Skeletal muscle tissue (tissue), 4 donors: ENCODE data around the gene UBE2V1. TPM values are rescaled to one million over a fixed set of nuclear protein-coding genes. Genes with fewer than 3 reads are reported as not detected.
A peak's percentile ranks its signal among the peaks of the same experiment; 100 is the strongest.

Experiments
- H3K27ac ChIP-seq: one replicate; pipeline ENCODE4 v1.7.0; 2013; ENCODE audit warnings: mild to moderate bottlenecking, low read depth, low read length, inconsistent platforms
- H3K27me3 ChIP-seq, 3 donors: one replicate each; pipeline ENCODE4 v1.7.0; 2013; ENCODE audit warnings: low read length in 3 of 3; ENCODE audit not compliant: control insufficient read depth in 3 of 3, insufficient read depth in 3 of 3
- H3K36me3 ChIP-seq, 3 donors: one replicate each; pipeline ENCODE4 v1.7.0; 2013; ENCODE audit warnings: low read length in 3 of 3; ENCODE audit not compliant: control insufficient read depth in 3 of 3, insufficient read depth in 3 of 3
- H3K4me1 ChIP-seq, 3 donors: one replicate each; pipeline ENCODE4 v1.7.0; 2013; ENCODE audit warnings: low read length in 3 of 3, mild to moderate bottlenecking in 3 of 3; ENCODE audit not compliant: control insufficient read depth in 3 of 3, insufficient read depth in 3 of 3
- H3K4me3 ChIP-seq, 3 donors: one replicate each; pipeline ENCODE4 v1.7.0; 2013; ENCODE audit warnings: low read length in 3 of 3
- H3K9ac ChIP-seq, 3 donors: one replicate each; pipeline ENCODE4 v1.7.0; 2013; ENCODE audit warnings: low read length in 3 of 3, mild to moderate bottlenecking in 3 of 3, moderate library complexity in 2 of 3, low read depth in 1 of 3
- H3K9me3 ChIP-seq, 3 donors: one replicate each; pipeline ENCODE4 v1.7.0; 2013; ENCODE audit warnings: low read length in 3 of 3; ENCODE audit not compliant: control insufficient read depth in 3 of 3
- total RNA-seq: library from RNA; depleted of rRNA; stranded (reverse); fragments of >200 nt; gene quantifications from one replicate; pipeline ENCODE4 v1.2.3, GENCODE V29; 2014
- donor health status: Osteomylitis.

Gene UBE2V1
- total RNA-seq, 1 donor from 2014 or later = 36.5 TPM

DNA sequence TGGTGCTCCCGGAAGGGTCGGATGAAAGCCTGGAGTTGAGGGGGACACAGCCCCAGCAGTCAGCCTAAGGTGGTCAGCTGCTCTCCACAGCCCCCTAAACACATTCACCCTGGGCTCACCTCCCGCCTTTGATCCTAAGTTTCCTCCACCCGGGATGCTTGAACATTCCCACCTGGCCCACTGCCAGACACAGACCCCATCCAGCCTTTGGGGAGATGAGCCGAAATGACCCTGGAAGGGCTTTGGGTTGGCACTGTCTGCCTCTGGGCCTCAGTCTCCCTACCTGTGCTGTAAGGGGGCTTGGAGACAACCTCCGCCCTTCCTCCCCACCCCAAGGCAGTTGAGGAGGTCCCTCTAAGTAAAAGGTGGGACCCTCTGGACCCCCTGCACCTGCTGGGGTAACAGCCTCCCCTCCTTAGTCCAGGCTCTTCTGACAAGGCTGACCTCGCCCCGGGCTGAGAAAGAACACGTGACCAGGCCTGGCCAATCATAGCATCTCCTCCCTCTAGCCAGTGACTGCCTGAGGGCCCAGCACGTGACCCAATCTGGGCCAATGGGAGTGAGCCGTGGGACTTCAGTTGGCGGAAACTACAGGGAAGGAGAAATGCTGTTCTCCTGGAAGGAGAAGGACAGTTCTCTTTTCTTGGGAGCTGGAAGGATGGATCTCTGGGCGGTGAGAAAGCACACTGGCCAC lies 16.9 kb upstream of the UBE2V1 start:
- no peaks in the 10 kb centered on the region for H3K9me3 ChIP-seq
- H3K27ac ChIP-seq = no peak overlapping the region
- H3K4me1 ChIP-seq = peaks cover 72 to 83% (median 72%) of the 10 kb centered on the region in 3 donors
- peaks cover 25 to 35% (median 35%) of the 10 kb centered on the region in 3 donors for H3K36me3 ChIP-seq
- H3K4me3 ChIP-seq = no peak overlapping the region
- no peaks in the 10 kb centered on the region for H3K27me3 ChIP-seq
- peak overlapping the region in 1 of 3 donors; percentile 45 for H3K9ac ChIP-seq

GRCh38 chr20:50128520-50128905 lies 15.6 kb upstream of the UBE2V1 start:
- H3K9me3 ChIP-seq = no peaks in the 10 kb centered on the region
- H3K27ac ChIP-seq = peak overlapping the region; percentile 28
- H3K4me1 ChIP-seq = peaks cover 61 to 73% (median 66%) of the 10 kb centered on the region in 3 donors
- no peak overlapping the region for H3K4me3 ChIP-seq
- H3K9ac ChIP-seq = peak overlapping the region in 1 of 3 donors; percentile 33
- peaks cover 32 to 46% (median 45%) of the 10 kb centered on the region in 3 donors for H3K36me3 ChIP-seq
- no peaks in the 10 kb centered on the region for H3K27me3 ChIP-seq

DNA sequence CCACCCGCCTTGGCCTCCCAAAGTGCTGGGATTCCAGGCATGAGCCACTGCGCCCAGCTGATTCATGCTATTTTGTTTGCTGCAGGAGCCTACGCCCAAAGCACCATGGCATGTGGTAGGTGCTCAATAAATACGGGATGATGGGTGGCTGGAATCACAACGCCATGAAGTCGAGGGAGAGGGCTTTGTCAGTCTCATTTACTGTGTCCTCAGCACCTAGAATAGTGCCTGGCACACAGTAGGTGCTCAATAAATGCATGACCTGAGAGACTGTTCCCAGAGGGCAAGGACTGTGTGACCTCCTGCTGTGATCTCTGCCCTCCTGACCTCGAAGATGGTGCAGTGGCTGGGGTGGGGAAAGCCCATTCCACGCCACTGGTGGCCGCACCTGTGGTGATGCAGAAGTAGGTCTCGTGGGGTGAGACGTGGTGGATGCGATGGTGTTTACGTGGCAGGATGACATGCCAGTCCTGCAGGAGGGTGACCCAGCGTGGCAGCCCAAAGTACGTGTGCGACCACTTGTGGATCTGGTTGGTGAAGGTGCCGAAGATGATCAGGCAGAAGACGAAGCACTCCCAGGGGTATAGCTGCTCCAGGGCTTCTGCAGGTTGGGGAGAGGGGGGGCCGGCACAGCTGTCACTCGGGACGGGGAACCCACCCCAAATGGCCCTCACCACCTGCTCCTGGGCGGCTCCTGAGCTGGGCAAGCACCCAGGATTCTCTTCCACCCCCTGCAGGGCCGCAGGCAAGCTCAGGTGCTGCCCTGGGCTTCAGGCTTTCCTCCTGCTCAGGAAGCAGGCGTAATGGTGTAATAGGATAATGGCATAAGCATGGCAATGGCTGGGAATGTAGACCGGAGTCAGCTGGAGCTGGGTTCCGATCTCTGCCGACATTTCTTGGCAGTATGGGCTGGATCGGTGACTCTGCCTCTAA lies 14.9 kb upstream of the UBE2V1 start:
- H3K27ac ChIP-seq = peak overlapping the region; percentile 28
- H3K9me3 ChIP-seq = no peaks in the 10 kb centered on the region
- no peaks in the 10 kb centered on the region for H3K27me3 ChIP-seq
- H3K4me3 ChIP-seq = no peak overlapping the region
- H3K9ac ChIP-seq = peak overlapping the region in 1 of 3 donors; percentile 33
- H3K36me3 ChIP-seq = peaks cover 34 to 48% (median 47%) of the 10 kb centered on the region in 3 donors
- H3K4me1 ChIP-seq = peaks cover 56 to 67% (median 59%) of the 10 kb centered on the region in 3 donors

DNA sequence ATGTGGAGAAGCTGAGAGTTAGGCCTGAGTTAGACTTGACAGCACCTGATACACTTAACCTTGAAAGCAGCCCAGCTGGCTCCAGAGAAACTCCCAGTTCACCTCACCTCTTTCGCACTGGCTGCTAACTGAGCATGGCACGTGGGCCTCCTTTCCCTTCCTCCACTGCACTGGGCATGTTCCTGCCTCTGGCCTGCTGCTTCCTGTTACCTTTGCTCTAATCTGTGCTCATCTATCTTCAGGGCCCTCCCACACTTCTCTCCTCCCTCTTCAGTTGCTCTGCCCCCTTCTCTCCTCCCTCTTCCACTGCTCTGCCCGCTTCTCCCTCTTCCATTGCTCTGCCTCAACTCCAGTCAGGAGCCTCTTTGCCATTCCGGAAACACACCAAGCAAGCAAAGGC lies 13.7 kb upstream of the UBE2V1 start:
- H3K27me3 ChIP-seq = no peaks in the 10 kb centered on the region
- peaks cover 46 to 57% (median 54%) of the 10 kb centered on the region in 3 donors for H3K4me1 ChIP-seq
- H3K27ac ChIP-seq = peak overlapping the region; percentile 59
- no peak overlapping the region for H3K4me3 ChIP-seq
- peak overlapping the region in 2 of 3 donors; percentile 19 to 47 for H3K9ac ChIP-seq
- peaks cover 0 to 2% (median 0%) of the 10 kb centered on the region in 3 donors for H3K9me3 ChIP-seq
- peaks cover 34 to 48% (median 47%) of the 10 kb centered on the region in 3 donors for H3K36me3 ChIP-seq

GRCh38 chr20:50125279-50125678 lies 12.3 kb upstream of the UBE2V1 start:
- Histone ChIP-seq H3K36me3 (peaks cover 34 to 47% (median 45%) of the 10 kb centered on the region in 3 donors), H3K27ac (no peak overlapping the region), H3K27me3 (no peaks in the 10 kb centered on the region), H3K4me3 (no peak overlapping the region), H3K9ac (no peak overlapping the region), H3K9me3 (peaks cover 0 to 2% (median 0%) of the 10 kb centered on the region in 3 donors), H3K4me1 (peaks cover 47 to 54% (median 51%) of the 10 kb centered on the region in 3 donors)

DNA sequence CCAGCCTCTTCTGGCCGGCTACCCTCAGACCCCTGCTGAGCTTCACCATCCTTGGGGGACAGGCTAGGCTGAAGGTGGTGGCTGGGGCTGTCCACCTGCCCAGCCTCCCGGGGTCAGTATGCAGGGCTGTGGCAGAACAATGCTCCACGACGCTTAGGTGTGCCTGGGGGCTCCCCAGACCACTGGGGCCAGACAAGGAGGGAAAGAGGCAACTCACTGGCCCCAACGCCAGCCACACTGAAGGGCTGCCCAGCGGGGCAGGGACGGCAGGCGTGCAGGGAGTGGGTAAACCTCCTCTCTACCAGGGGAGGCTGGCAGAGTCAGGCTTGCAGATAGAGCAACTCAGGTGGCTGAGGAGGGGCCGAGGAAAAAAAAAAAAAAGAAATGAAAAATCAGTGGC lies 11.5 kb upstream of the UBE2V1 start:
- Histone ChIP-seq H3K4me1 (peaks cover 39 to 46% (median 44%) of the 10 kb centered on the region in 3 donors), H3K4me3 (no peak overlapping the region), H3K9me3 (peaks cover 0 to 2% (median 0%) of the 10 kb centered on the region in 3 donors), H3K27ac (no peak overlapping the region), H3K9ac (no peak overlapping the region), H3K27me3 (no peaks in the 10 kb centered on the region), H3K36me3 (peaks cover 32 to 43% (median 39%) of the 10 kb centered on the region in 3 donors)

DNA sequence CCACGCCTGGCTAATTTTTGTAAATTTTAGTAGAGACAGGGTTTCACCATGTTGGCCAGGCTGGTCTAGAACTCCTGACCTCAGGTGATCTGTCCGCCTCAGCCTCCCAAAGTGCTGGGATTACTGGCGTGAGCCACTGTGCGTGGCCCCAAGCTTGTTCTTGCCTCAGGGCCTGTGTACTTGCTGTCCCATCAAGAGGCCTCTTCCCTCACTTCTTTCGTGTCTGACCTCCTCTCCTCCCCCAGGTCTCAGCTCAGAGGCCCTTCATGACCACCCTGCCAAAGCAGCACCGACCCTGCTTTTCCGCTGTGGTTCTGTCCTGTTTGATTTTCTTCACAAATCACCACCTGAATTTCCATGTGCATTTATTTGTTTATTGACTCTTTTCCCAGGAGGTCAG lies 10.5 kb upstream of the UBE2V1 start:
- peaks cover 32 to 35% (median 35%) of the 10 kb centered on the region in 3 donors for H3K4me1 ChIP-seq
- H3K27ac ChIP-seq = no peak overlapping the region
- peaks cover 0 to 2% (median 0%) of the 10 kb centered on the region in 3 donors for H3K9me3 ChIP-seq
- no peak overlapping the region for H3K9ac ChIP-seq
- no peaks in the 10 kb centered on the region for H3K27me3 ChIP-seq
- peaks cover 29 to 33% (median 31%) of the 10 kb centered on the region in 3 donors for H3K36me3 ChIP-seq
- H3K4me3 ChIP-seq = no peak overlapping the region

GRCh38 chr20:50122763-50123162 lies 9.8 kb upstream of the UBE2V1 start:
- Histone ChIP-seq H3K9me3 (peaks cover 0 to 2% (median 0%) of the 10 kb centered on the region in 3 donors), H3K27me3 (no peaks in the 10 kb centered on the region), H3K36me3 (peaks cover 23 to 29% (median 26%) of the 10 kb centered on the region in 3 donors), H3K4me3 (no peak overlapping the region), H3K9ac (no peak overlapping the region), H3K4me1 (peaks cover 26 to 29% (median 29%) of the 10 kb centered on the region in 3 donors), H3K27ac (no peak overlapping the region)

DNA sequence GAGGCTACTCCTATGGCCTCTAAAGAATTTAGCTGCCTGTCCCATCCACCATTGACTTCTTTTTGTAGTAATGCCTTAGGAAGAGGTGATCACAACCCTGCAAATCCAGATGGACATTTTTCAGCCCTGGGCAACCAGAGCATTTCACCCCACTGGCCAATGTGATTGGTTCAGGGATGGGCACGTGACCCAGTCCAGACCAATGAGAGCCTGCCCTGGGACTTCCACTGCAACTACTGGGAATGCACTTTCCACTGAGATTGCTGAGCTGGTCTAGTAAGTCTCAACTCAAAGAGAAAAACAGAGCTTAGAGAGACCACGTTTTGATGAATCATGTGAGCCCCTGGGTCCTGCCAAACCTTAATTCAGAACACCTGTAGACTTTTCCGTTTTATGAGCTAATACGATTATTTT lies 8.9 kb upstream of the UBE2V1 start:
- no peak overlapping the region for H3K4me3 ChIP-seq
- peaks cover 18 to 23% (median 21%) of the 10 kb centered on the region in 3 donors for H3K36me3 ChIP-seq
- H3K9me3 ChIP-seq = peaks cover 0 to 2% (median 0%) of the 10 kb centered on the region in 3 donors
- H3K27me3 ChIP-seq = no peaks in the 10 kb centered on the region
- H3K4me1 ChIP-seq = peaks cover 19 to 21% (median 21%) of the 10 kb centered on the region in 3 donors
- peak overlapping the region; percentile 3 for H3K27ac ChIP-seq
- H3K9ac ChIP-seq = no peak overlapping the region
